H9 (cell line): Measurements from ENCODE around the gene FBXO28. TPM values are rescaled to one million over a fixed set of nuclear protein-coding genes. Genes with fewer than 3 reads are reported as not detected.
A peak's percentile ranks its signal among the peaks of the same experiment; 100 is the strongest.

ENCODE experiments used
- DNase-seq: peaks from one replicate; pipeline ENCODE4 v3.0.0-alpha.2; 2017
- H2AFZ ChIP-seq: one replicate; pipeline ENCODE4 v1.6.1; 2013; ENCODE audit warnings: mild to moderate bottlenecking, low read length, control low read depth, moderate library complexity
- H2AK5ac ChIP-seq: 2 replicates; pipeline ENCODE4 v1.6.1; 2013; ENCODE audit warnings: low read length, control low read depth, mixed read lengths; ENCODE audit not compliant: insufficient read length
- H2BK120ac ChIP-seq: one replicate; pipeline ENCODE4 v1.6.1; 2013; ENCODE audit warnings: low read depth, mild to moderate bottlenecking, low read length, control low read depth, inconsistent platforms; ENCODE audit not compliant: poor library complexity, severe bottlenecking
- H2BK12ac ChIP-seq: 2 replicates; pipeline ENCODE4 v1.6.1; 2013; ENCODE audit warnings: low read length, control low read depth, mixed read lengths, low read depth; ENCODE audit not compliant: insufficient read length
- H2BK15ac ChIP-seq: 2 replicates; pipeline ENCODE4 v1.6.1; 2013; ENCODE audit warnings: low read depth, low read length, control low read depth
- H2BK20ac ChIP-seq: one replicate; pipeline ENCODE4 v1.6.1; 2013; ENCODE audit warnings: low read depth, mild to moderate bottlenecking, low read length, control low read depth, inconsistent platforms; ENCODE audit not compliant: poor library complexity, severe bottlenecking
- H2BK5ac ChIP-seq: 2 replicates; pipeline ENCODE4 v1.6.1; 2013; ENCODE audit warnings: low read length, control low read depth, mixed read lengths; ENCODE audit not compliant: insufficient read length
- H3K14ac ChIP-seq: 2 replicates; pipeline ENCODE4 v1.6.1; 2013; ENCODE audit warnings: low read length, control low read depth; ENCODE audit not compliant: insufficient read depth
- H3K18ac ChIP-seq: 2 replicates; pipeline ENCODE4 v1.6.1; 2013; ENCODE audit warnings: low read depth, mild to moderate bottlenecking, mixed read lengths, low read length, control low read depth; ENCODE audit not compliant: insufficient read length
- H3K23ac ChIP-seq: 2 replicates; pipeline ENCODE4 v1.6.1; 2013; ENCODE audit warnings: low read length, control low read depth, mixed read lengths, low read depth; ENCODE audit not compliant: insufficient read length
- H3K23me2 ChIP-seq: 2 replicates; pipeline ENCODE4 v1.6.1; 2013; ENCODE audit warnings: low read depth, mild to moderate bottlenecking, mixed read lengths, low read length, control low read depth; ENCODE audit not compliant: insufficient read length, poor library complexity, severe bottlenecking
- H3K27ac ChIP-seq: 2 replicates; pipeline ENCODE4 v1.5.1; 2013; ENCODE audit warnings: low read length, control low read depth, mixed read lengths, low read depth; ENCODE audit not compliant: insufficient read length
- H3K27me3 ChIP-seq: 2 replicates; pipeline ENCODE4 v1.6.1; 2013; ENCODE audit warnings: low read length, control low read depth, inconsistent platforms; ENCODE audit not compliant: insufficient read depth
- H3K4ac ChIP-seq: 2 replicates; pipeline ENCODE4 v1.6.1; 2013; ENCODE audit warnings: low read depth, mild to moderate bottlenecking, control low read depth, inconsistent platforms, low read length, moderate library complexity
- H3K4me1 ChIP-seq: 2 replicates; pipeline ENCODE4 v1.6.1; 2013; ENCODE audit warnings: low read length, control low read depth, inconsistent platforms; ENCODE audit not compliant: insufficient read depth
- H3K4me2 ChIP-seq: 2 replicates; pipeline ENCODE4 v1.6.1; 2013; ENCODE audit warnings: low read length, control low read depth, mixed read lengths; ENCODE audit not compliant: insufficient read length, insufficient read depth
- H3K56ac ChIP-seq: 2 replicates; pipeline ENCODE4 v1.6.1; 2013; ENCODE audit warnings: low read depth, mild to moderate bottlenecking, mixed read lengths, low read length, control low read depth; ENCODE audit not compliant: insufficient read length
- H3K79me1 ChIP-seq: 2 replicates; pipeline ENCODE4 v1.6.1; 2013; ENCODE audit warnings: low read depth, mild to moderate bottlenecking, moderate library complexity, low read length, control low read depth, inconsistent platforms; ENCODE audit not compliant: insufficient read depth, poor library complexity, severe bottlenecking
- H3K79me2 ChIP-seq: 2 replicates; pipeline ENCODE4 v1.6.1; 2013; ENCODE audit warnings: low read length, control low read depth, inconsistent platforms; ENCODE audit not compliant: insufficient read depth
- H3K9ac ChIP-seq: 2 replicates; pipeline ENCODE4 v1.6.1; 2013; ENCODE audit warnings: low read length, control low read depth, mixed read lengths; ENCODE audit not compliant: insufficient read length; ENCODE audit errors: extremely low read depth
- H3K9me3 ChIP-seq: one replicate; pipeline ENCODE4 v1.6.1; 2013; ENCODE audit warnings: low read depth, low read length, inconsistent platforms; ENCODE audit not compliant: control insufficient read depth
- H3T11ph ChIP-seq: one replicate; pipeline ENCODE4 v1.6.1; 2013; ENCODE audit warnings: mild to moderate bottlenecking, low read length, control low read depth, inconsistent platforms
- H4K20me1 ChIP-seq: one replicate; pipeline ENCODE4 v1.6.1; 2013; ENCODE audit not compliant: control insufficient read depth, insufficient read length, insufficient read depth
- H4K5ac ChIP-seq: 2 replicates; pipeline ENCODE4 v1.6.1; 2013; ENCODE audit warnings: low read depth, mild to moderate bottlenecking, mixed read lengths, low read length, control low read depth; ENCODE audit not compliant: insufficient read length
- H4K8ac ChIP-seq: replicated peaks from 2 replicates; pipeline ENCODE4 v1.6.1; 2013; ENCODE audit warnings: low read length, control low read depth, mixed read lengths, low read depth; ENCODE audit not compliant: insufficient read length
- H4K91ac ChIP-seq: 2 replicates; pipeline ENCODE4 v1.6.1; 2013; ENCODE audit warnings: low read depth, mild to moderate bottlenecking, moderate library complexity, mixed read lengths, low read length, control low read depth; ENCODE audit not compliant: insufficient read length
- H3K27ac Mint-ChIP-seq, 3 experiments: 2 replicates in 2 of 3; 3 replicates in 1 of 3; pipeline ENCODE4 v1.8.0; 2020 to 2021; ENCODE audit warnings: mixed read lengths in 3 of 3, mild to moderate bottlenecking in 1 of 3, moderate library complexity in 1 of 3
- H3K27me3 Mint-ChIP-seq: 2 replicates; pipeline ENCODE4 v1.8.0; 2021; ENCODE audit warnings: low read depth, mild to moderate bottlenecking, moderate library complexity, mixed read lengths
- H3K36me3 Mint-ChIP-seq, 3 experiments: 2 replicates in 2 of 3; 3 replicates in 1 of 3; pipeline ENCODE4 v1.8.0; 2020 to 2021; ENCODE audit warnings: low read depth in 3 of 3, mixed read lengths in 3 of 3; ENCODE audit not compliant: insufficient read depth in 1 of 3
- H3K4me1 Mint-ChIP-seq, 2 experiments: 2 replicates each; pipeline ENCODE4 v1.8.0; 2020; ENCODE audit warnings: mixed read lengths in 2 of 2
- H3K4me3 Mint-ChIP-seq, 2 experiments: 2 replicates in 1 of 2; 3 replicates in 1 of 2; pipeline ENCODE4 v1.8.0; 2020 to 2021; ENCODE audit warnings: mild to moderate bottlenecking in 2 of 2, mixed read lengths in 2 of 2, moderate library complexity in 1 of 2
- H3K9me3 Mint-ChIP-seq, 2 experiments: 2 replicates in 1 of 2; 3 replicates in 1 of 2; pipeline ENCODE4 v1.8.0; 2020; ENCODE audit warnings: mild to moderate bottlenecking in 2 of 2, mixed read lengths in 2 of 2, moderate library complexity in 1 of 2
- CTCF ChIP-seq: fragments of 200-600 bp; sonication (generic); conservative IDR thresholded peaks from 3 replicates; pipeline ENCODE4 v1.8.0; 2021; ENCODE audit warnings: antibody characterized with exemption, mild to moderate bottlenecking
- WGBS: extraction: QIAGEN DNeasy Blood & Tissue Kit; methylation state at CpG from one replicate; pipeline ENCODE4 v1.1.7; 2013; ENCODE audit warnings: missing lambda C conversion rate, low lambda C conversion rate, mixed read lengths; ENCODE audit not compliant: insufficient read length; ENCODE audit errors: extremely low coverage; 5-methylcytosine and 5-hydroxymethylcytosine counted together
- total RNA-seq: library from RNA; stranded (reverse); gene quantifications from 2 replicates; pipeline ENCODE4 v1.2.1, GENCODE V29; 2021

The FBXO28 gene
- total RNA-seq, 1 experiment from 2014 or later = 55.0 TPM

DNA sequence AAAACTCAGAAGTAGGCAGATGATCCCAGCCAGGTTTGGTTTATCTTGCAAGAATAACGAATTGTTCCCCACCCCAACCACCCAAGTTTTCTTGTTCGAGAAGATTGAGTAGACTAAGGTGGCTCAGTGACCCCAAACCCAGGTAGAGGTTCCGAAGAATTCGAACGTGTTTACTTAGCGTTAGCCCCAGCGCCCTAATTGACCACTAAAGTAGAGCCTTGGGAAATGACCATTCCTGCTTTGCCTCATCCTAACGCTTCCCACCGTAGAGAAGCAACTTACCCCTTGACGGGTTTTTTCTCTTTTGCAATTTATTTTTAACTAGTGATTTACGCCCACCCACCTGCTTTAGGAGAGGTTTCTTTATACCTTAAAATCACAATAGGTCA is 870 bp downstream of the FBXO28 start:
- Histone ChIP-seq H2BK120ac (no peak overlapping the region), H3K9ac (peak overlapping the region; percentile 95), H2BK15ac (no peak overlapping the region), H3T11ph (no peak overlapping the region), H4K91ac (no peak overlapping the region), H3K14ac (peak overlapping the region; percentile 91), H4K8ac (no peak overlapping the region), H3K79me2 (peaks cover 24% of the 10 kb centered on the region; the same call in 1 of the 2 replicates), H3K23ac (no peak overlapping the region), H3K4me1 (no peaks in the 10 kb centered on the region), H2BK12ac (no peak overlapping the region), H3K4me2 (peak overlapping the region; percentile 91), H3K18ac (peak overlapping the region; percentile 95), H3K27me3 (no peaks in the 10 kb centered on the region), H3K23me2 (no peaks in the 10 kb centered on the region), H2AFZ (no peak overlapping the region), H4K5ac (no peak overlapping the region), H3K9me3 (no peaks in the 10 kb centered on the region), H3K56ac (no peak overlapping the region), H2BK20ac (no peak overlapping the region), H2BK5ac (peak overlapping the region; percentile 87), H3K27ac (peak overlapping the region; percentile 58), H3K79me1 (no peaks in the 10 kb centered on the region), H2AK5ac (no peak overlapping the region), H3K4ac (no peak overlapping the region), H4K20me1 (no peaks in the 10 kb centered on the region)
- no peaks in the 10 kb centered on the region for H3K9me3 Mint-ChIP-seq
- H3K36me3 Mint-ChIP-seq = peaks cover 5 to 9% (median 6%) of the 10 kb centered on the region in 3 experiments; a peak in 6 of 7 replicates
- DNase-seq = no peak
- peak overlapping the region; percentile 92 to 94 for H3K4me3 Mint-ChIP-seq
- peaks cover 5% of the 10 kb centered on the region for H3K27me3 Mint-ChIP-seq
- peaks cover 21 to 29% of the 10 kb centered on the region in 2 experiments for H3K4me1 Mint-ChIP-seq
- no peak for TF ChIP-seq CTCF
- peak overlapping the region; percentile 91 to 97 (median 96); a peak in 6 of 7 replicates for H3K27ac Mint-ChIP-seq
- WGBS = no CpG with 5 or more reads among the region's 11 CpGs
